Effector CD8-positive, alpha-beta T cell (primary cell): ENCODE measurements around the gene RNF138.
"Not testable (repeated sequence)": the region's sequence is repeated elsewhere in the genome, so short reads cannot be mapped to it uniquely, and the experiment has no call there.

Source experiments
- DNase-seq: peaks from one replicate; lab custom pipeline; 2025; lab: John Stamatoyannopoulos, UW
- total RNA-seq, 4 experiments: gene quantifications; one replicate each; lab custom pipeline; 2026; lab: John Stamatoyannopoulos, UW

RNF138 gene
- total RNA-seq: 27.7 to 52.6 (median 41.9) reads per million in 4 experiments

- peak; percentile 78 for DNase-seq
Observed at GRCh38 chr18:32091724-32092421, at the start of gene RNF138. RNF138 (plus strand) TSS chr18:32091874; CDS start chr18:32092777, 903 bp downstream.

GRCh38 chr18:32042337-32042736, 49.3 kb upstream of the RNF138 start:
- no peak for DNase-seq

- DNase-seq: no peak
Observed at GRCh38 chr18:32048507-32049091, 43.1 kb upstream of the RNF138 start.

DNA sequence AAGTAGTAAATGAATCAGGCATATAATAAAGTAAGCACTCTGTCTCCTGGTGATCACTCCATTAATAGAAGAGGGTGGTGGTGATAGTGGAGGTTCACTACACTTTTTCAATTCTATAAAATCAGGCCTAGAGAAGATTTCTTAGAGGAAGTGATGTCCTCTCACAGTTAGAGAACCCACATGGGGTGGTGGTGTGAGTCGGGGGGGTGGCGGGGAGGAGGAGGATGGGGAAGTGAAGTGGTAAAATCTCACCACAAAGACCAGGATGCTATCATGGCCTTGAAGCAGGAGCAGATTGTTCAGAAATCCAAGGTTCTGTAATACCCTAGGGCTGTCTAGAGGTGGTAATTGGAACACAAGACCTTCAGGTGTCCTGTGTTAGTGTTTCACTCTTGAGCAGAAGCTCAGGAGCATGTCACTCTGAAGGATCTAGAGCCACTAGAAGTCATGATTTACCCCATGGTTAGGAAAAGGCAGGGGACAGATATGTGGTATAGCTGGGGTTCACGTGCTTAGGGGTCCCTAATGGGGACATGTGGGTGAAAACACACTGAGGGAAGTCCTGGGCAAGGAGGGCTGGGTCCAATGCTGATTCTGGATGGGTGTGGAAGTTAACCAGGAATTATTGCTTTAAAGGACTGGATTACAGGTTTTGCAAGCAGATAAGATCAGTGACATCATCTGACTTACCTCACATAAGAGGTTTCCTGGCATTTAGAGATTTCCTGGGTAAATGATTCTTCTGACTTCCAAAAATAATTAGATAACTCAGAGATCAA, 42.1 kb upstream of the RNF138 start:
- no peak for DNase-seq

DNA sequence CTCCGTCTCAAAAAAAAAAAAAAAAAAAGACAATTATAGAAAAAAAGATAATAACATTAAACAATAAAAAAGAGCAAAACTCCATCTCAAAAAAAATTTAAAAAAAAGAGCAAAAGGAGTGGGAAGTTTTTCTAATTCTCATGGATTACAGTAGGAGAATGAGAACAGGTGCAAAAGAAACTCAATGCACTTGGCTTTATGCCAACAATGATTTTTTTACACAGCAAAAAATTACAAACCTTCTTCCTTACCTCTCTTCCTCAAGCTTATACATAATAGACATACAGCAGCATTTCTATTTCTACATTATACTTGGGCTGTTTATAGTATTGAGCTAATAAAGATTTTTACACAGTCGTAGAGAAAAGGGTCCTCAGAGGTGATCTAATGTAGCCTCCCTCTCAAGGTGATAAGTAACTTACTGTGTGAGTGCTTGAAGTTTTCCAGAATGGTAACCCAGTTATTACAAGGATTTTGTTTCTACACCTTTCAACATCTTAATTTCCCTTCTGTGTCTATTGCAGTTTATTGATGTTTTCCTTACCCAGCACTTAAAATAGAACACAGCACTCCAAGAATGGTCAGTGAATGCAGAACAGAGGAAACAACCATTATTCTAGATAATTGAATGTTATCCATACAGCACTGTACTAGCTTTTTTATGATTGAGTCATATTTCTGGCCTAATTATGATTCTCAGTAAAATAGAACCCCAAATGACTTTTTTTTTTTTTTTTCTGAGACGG, 34.9 kb upstream of the RNF138 start:
- DNase-seq: no peak

- no peak for DNase-seq
Observed at GRCh38 chr18:32057624-32058165, 34.0 kb upstream of the RNF138 start.

GRCh38 chr18:32060026-32060425, 31.6 kb upstream of the RNF138 start:
- DNase-seq: no peak

DNA sequence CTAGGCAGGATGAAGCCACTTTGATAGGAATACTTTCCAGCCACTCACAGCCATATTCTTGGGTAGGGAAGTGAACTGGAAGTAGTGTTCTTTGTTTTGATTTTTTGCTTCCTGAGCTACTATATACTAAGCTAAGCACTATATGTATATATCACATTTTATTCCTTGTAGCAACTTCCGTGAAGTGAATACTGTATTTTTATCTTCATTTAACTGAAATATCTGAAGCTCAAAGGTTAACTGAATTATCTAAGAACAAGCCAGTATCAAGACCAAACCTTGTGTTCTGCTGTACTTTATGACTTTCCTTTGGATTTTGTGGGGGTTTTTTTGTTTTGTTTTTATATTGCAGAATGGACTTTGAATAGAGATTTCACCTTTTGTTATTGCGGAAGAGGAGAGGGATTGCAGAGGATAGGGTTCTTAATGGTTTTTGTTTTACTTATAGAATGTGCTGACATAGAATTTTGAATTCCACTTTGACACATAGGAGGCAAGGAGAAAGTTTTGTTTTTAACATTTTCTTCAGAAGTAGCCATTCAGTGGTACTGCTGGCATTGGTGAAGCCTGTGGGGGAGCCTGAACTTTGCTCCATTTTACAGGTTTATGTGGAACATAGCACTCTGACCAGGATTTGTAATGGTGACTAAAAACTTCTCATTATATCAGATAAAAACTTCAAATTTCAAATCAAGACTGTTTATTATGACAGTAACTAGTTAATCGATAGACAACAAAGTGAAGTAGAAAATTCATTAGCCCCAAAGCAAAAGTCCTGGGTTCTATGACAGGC, 24.1 kb upstream of the RNF138 start:
- no peak for DNase-seq

DNA sequence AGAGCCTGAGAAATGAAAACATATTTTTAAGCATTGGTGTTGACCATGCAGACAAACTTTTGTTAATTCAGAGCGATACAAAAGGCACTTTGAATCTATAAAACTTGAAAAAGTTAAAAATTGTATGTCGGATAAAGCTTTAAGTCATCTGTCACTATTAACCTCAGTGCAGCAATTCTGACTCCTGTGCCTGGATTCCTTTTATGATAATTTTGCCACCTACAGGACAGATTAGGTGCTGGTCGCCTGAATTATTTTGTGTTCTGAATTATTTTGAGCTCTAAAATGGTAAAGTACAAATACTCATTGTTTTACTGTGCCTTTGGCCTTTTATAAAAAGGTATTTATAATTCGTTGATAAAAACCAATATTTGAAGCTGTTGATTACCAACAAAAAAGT, 19.4 kb upstream of the RNF138 start:
- DNase-seq: no peak

GRCh38 chr18:32074206-32074605, 17.5 kb upstream of the RNF138 start:
- no peak for DNase-seq

DNA sequence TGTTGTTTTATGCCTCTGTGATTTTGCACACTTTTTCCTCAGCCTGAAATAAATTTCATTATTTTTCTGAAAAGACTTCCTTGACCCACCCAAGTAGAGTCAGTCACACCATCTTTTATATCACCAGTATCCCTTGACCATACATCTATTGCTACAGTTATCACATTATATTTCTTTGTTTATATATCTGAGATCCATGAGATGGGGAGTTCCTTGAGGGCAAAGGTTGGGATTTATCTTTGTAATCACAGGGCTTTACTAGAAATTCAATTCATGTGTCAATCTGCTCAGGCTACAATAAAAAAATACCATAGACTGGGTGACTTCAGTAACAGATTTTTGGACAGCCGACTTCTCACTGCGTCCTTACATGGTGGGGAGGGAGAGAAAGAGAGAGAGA, 12.8 kb upstream of the RNF138 start:
- DNase-seq: no peak

DNA sequence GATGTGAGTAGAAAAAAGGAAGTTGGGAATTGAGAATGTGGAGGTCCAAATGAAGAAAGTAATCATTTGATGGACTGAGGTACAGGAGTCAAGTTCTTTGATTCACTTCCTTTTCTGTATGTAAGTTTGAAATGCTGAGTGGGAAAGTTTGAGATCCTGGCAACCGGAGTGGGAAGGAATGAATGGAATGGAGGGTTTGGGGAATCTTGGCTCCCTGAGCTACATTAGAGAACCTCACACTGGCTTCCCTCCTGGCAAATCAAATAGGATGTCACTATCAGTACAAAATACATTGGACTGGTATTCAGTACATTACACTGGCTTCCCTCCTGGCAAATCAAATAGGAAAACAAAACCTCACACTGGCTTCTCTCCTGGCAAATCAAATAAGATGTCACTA, 9.8 kb upstream of the RNF138 start:
- no peak for DNase-seq

DNA sequence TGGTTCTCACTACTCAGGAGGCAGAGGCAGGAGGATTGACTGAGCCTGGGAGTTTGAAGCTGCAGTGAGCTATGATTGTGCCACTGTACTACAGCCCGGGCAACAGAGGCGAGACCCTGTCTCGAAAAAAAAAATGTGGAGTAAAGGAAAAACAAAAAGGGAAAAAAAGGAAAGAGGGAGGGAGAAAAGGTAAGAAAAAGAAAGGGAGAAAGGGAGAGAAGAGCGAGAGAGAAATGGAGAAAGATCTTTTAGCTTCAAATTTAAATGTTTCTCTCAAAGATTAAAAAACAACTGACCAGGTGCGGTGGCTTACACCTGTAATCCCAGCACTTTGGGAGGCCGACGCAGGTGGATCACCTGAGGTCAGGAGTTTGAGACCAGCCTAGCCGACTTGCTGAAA, 7.9 kb upstream of the RNF138 start:
- DNase-seq: no peak

GRCh38 chr18:32086881-32087280, 4.8 kb upstream of the RNF138 start:
- DNase-seq: no peak

DNA sequence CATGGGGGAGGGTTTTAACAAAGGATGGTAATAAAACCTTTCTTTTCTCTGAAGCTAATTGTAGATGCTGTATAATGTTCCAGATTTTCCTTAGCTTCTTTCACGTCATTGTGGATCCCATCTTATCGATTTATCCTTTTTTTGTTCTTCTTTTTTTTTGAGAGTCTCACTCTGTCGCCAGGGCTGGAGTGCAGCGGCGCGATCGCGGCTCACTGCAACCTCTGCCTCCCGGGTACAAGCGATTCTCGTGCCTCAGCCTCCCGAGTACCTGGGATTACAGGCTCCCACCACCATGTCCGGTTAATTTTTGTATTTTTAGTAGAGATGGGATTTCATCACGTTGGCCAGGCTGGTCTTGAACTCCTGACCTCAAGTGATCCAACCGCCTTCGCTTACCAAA, 843 bp upstream of the RNF138 start:
- not testable (repeated sequence) for DNase-seq

DNA sequence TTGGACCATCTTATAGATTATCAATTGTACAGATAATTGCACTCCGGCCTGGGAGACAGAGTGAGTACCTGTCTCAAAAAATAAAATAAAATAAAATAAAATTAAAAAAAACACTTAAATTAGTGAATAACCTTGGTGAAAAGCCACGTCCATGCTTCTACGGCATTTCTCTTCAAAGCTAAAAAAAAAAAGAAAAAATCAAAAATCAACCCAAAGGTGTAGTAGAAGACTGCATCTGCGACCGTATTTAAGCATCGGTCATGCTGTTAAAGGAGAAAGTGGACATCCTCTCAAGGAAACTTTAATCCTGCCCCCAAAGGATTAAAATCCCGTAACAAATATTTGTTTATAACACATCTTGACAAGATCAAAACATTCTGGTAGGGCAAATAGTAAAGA, 350 bp upstream of the RNF138 start:
- DNase-seq: no peak

DNA sequence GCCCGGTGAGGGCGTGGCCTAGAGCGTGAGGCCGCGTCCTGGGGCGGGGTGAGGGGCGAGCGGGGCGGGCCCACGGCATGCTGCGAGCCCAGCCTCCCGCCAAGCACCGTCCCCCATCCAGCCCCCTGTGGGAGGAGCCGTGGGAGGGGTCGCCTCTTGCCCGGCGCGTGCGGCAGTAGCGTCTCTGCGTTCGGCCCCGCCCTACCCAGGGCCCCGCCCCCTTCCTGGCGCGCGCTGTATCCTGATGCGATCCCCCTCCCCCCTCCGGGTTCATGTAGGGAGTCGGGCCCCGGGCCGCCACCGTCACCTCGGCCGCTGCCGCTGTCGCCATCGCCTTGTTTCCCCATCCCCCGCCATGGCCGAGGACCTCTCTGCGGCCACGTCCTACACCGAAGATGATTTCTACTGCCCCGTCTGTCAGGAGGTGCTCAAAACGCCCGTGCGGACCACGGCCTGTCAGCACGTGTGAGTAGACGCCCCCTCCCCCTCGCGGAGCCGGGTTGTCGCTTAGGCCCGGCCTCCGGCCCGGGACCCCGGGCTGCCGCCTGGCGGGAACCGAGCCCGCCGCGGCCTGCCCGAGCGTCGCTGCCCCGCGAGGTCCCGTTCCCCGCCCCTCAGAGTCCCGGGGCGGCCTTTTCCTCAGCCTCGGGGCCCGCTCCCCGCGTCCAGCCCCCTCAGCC, 888 bp downstream of the RNF138 start:
- peak; percentile 98 for DNase-seq

- DNase-seq: peak; percentile 19
Observed at GRCh38 chr18:32093102-32093511, 1.4 kb downstream of the RNF138 start.

GRCh38 chr18:32093523-32093922, 1.8 kb downstream of the RNF138 start:
- DNase-seq: no peak

DNA sequence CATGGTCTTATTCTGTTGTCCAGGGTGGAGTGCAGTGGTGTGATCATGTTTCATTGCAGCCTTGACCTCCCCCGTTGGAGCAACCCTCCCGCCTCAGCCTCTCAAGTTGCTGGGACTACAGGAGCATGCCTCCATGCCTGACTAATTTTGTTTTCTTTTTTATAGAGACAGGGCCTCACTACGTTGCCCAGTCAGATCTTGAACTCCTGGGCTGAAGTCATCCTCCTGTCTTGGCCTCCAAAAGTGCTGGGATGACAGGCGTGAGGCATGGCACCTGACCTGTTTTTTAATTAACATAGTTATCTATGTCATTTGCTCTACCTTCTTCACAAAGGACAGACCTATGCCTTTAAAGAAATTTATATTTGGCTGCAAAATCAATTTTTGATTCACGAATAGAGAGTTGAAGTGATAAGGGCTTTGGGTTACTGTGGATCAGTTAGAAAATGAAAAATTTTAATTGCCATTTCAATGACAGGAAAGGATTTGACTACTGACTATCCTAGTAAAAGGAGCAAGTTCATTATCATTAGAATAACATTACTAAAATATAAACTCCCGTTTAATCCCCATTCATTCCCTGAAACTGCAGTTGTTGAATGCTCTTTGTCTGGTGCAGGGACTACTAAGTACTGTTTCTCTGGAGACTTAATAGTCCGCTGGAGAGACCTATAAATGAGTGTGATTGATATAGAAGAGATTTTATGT, 3.7 kb downstream of the RNF138 start:
- DNase-seq: no peak
